ENCODE measurements around the gene GJA1.

DNA sequence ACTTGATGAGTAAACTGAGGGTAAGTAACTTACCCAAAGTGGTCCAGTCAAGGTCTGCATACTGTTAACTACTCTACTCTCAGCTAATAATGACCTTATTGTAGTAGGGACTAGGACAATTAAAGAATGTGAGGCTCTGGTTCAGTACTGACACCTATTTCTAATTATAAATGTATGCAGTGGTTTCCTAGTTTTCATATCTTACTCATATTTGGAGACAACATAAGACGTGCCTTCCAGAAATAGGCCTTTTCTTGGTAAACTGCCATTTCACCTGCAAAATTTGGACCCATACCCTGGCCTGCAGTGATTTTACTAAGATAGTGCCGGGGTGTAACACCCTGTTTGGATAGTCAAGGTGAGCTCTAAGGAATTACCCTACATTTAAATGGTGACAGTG is 24.7 kb downstream of the GJA1 start:
- TF ChIP-seq, protein P1, sequence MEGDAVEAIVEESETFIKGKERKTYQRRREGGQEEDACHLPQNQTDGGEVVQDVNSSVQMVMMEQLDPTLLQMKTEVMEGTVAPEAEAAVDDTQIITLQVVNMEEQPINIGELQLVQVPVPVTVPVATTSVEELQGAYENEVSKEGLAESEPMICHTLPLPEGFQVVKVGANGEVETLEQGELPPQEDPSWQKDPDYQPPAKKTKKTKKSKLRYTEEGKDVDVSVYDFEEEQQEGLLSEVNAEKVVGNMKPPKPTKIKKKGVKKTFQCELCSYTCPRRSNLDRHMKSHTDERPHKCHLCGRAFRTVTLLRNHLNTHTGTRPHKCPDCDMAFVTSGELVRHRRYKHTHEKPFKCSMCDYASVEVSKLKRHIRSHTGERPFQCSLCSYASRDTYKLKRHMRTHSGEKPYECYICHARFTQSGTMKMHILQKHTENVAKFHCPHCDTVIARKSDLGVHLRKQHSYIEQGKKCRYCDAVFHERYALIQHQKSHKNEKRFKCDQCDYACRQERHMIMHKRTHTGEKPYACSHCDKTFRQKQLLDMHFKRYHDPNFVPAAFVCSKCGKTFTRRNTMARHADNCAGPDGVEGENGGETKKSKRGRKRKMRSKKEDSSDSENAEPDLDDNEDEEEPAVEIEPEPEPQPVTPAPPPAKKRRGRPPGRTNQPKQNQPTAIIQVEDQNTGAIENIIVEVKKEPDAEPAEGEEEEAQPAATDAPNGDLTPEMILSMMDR (IDR thresholded peaks at IDR 0.05) = no peak
- TF ChIP-seq POLR2A (IDR thresholded peaks at IDR 0.05) = no peak
